Activated CD8-positive, alpha-beta memory T cell treated with anti-CD3 and anti-CD28 coated beads for 24 hours (primary cell): ENCODE data around the gene NTHL1.
A peak's percentile ranks its signal among the peaks of the same experiment; 100 is the strongest.

Source experiments
- DNase-seq: peaks from one replicate; pipeline ENCODE4 v3.0.0-alpha.2; 2020

The NTHL1 gene

DNA sequence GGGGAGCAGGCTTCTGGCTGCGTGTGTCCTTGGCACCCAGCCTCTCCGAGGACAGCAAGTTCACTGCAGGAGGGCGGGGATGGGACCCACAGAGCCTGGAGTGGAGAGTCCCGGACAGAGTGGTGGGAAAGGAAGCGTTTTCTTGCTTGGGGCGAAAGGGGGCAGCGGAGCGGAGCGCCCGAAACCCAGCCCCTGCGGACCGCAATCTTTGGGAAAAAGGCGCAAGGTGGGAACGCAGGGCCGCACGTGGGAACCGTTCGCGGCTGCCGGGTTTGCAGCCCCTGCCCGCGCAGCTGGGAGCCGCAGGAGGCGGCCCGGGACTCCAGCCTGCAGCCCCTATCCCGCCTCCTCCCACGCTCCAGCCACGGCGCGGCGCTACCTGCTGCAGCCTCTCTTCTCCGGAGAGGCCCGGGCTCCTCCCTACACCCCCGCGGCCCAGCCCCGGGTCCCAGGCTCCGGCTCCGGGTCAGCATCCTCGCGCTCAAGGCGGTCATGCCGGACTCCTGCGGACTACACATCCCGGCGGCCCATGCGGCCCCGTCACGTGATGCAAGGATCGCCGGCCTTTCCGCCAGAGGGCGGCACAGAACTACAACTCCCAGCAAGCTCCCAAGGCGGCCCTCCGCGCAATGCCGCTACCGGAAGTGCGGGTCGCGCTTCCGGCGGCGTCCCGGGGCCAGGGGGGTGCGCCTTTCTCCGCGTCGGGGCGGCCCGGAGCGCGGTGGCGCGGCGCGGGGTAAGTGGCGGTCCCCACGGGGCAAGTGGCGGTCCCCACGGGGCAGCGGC, at the start of gene NTHL1, which contains the start of gene TSC2:
TSS of gene NTHL1 (minus strand) at position 505 of the 786 bp plus-strand sequence. CDS start at position 494, 11 bp downstream.
TSS of gene TSC2 (plus strand) at position 656 of the 786 bp plus-strand sequence. CDS start 631 bp downstream, outside the sequence.
- peak; percentile 96 for DNase-seq

DNA sequence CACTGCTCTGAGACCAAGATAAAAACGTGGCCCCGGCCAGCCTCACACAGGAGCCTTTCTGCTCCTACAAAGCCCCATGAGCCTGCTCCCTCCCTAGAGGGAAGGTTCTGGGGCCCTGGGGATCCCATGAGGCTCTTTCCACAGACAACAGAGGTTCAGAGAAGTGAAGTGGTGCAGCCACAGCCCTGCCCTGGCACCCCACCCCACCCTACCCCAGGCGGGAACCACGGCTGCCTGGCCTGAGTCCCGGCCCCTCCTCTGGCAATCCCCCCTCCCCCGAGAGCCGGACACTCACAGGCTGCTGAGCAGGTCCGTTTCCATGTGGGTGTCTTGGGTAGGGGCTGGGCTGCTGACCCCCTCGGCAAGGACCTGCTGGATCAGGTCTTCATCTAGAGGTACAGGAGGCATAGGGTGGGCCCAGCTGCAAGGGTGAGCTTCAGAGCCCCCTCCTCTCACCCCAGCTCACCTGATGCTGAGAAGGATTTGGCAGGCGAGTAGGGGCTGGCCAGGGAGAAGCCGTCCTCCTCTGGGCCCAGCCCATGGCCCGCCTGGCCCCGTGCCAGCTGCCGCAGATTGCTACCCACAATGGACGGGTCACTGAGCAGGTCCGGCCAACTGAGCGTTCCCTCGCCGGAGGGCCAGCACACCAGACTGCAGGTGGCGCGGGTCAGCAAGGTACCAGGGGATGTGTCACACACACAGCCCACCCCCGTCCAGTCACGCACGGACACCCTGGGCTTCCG, 49.4 kb upstream of the NTHL1 start:
- no peak for DNase-seq

DNA sequence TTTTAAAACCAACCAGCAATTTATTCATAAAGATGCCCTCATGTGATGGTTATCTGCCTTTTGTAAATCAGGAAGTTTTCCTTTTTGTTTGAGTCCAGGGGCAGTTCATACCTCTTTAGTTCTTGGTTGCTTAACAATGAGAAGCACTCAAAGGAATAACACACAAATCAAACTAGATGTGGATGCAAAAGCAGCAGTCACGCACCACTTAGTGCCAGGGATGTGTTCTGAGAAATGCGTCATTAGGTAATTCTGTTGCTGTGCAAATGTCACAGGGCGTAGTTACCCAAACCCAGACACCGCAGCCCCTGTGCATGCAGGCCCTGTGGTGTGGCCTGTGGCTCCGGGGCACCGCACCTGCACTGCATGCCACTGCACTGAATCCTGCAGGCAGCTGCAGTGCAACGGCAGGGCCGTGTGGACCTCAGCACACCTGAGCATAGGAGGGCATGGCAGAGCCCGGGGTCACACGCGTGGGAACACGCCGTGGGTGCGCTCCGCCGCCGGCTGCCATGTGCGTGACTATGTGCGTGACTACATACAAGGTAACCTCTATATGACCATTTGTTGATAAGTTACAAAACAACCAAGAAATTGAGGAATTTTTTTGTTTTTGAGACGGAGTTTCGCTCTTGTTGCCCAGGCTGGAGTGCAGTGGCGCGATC, 48.4 kb upstream of the NTHL1 start:
- no peak for DNase-seq

DNA sequence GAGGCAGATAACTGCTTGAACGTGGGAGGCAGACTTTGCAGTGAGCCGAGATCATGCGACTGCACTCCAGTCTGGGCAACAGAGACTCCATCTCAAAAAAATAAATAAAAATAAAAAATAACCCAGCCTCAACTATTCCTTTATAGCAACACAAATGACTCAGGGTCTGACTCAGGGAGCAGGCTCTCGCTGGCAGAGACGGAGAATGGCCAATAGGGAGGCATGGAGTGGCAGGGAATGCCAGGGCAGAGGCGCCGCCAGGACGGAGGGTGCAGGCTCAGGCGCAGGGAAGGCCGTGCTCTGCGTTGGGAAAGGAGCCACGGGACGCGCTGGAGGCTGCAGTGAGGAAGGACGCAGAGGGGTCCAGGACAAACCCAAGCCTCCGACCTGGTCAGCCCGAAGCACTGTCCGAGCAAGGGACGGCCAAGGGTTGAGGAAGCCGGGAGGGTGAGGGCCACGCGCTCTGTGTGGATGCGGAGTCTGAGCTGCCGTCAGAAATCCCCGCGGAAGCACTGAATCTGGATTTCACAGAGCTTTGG, 47.8 kb upstream of the NTHL1 start:
- DNase-seq = no peak

DNA sequence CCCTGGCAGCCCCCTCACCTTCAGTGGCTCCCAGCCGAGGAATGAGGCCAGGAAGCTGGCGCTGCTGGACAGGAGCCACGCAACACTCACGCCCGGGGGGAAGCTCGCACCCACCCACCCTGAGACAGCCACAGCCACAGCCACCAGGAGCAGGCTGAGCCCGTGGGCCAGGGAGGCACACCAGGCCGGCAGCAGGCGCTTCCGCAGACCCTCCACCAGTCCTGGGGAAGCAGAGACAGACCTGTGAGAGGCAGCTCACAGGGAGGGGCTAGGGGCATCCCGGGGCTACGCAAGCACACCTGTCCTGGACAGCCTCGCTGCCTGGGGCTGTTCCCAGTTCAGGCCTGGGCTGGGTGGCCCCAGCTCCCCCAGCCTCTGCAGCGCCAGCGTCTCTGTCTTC, 46.2 kb upstream of the NTHL1 start:
- DNase-seq = no peak

DNA sequence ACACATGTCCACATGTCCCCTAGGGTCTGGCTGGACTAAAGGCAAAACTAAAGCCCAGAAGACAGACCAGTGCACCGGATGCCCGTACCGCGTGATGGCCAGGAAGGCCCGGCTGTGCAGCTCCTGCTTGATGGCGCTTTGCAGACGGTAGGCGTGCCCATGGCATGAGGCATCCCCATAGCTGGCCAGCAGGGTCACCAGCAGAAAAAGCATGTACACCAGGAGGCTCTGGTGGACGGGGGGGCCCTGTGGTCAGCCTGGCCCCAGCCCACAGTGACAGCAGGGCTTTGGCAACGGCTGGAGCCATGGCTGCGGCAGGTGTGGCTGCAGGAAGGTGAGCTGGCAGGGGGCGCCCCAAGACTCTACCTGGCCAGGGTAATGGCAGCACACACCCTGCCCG, 45.2 kb upstream of the NTHL1 start:
- no peak for DNase-seq

DNA sequence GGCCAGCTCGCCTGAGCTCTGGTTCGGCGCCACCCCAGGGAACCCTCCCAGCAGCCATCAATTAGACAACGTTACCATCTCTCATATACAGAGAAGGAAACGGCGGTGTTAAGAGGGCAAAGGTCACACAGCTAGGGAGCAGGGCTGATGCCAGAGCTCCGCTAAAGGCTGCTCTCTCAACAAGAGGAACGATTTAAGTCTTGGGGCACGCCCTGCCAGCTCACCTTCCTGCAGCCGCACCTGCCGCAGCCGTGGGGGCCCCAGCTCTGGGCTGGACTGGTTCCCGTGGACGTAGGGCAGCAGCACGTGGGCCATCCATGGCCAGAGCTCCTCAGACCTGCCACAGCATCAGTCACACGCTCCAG, 44.6 kb upstream of the NTHL1 start:
- DNase-seq = no peak

DNA sequence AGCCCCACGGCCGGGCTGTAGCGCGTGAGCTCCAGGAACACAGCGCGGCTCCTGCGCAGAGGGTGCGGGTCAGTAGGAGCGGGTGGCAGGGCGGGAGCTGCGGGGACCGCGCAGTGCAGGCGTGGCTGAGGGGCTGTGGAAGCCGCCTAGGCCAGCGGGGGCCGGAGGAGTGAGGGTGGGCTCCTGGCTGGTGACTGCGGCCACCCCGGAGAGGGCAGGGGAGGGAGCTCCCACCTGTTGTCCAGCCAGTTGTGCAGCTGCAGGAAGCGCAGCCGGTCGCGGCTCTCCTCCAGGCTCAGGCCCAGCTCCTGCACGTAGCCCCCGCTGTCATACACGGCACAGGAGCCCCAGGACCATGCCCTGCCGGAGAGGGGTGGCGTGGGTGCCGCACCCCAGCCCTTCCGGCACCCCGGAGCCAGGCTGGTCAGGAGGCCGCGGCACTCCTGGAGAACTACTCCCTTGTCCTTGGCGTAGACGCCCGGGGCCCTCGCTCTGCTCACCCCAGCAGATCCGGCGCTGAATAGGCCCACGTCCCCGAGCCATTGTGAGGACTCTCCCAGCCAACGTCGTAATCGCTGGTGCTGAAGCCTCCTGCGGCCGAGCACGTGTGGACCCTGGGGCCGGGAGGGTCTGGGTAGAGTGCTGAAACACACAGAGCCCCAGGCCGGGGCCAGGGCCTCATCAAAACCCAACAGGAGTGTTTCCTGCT, 44.1 kb upstream of the NTHL1 start:
- DNase-seq = no peak

DNA sequence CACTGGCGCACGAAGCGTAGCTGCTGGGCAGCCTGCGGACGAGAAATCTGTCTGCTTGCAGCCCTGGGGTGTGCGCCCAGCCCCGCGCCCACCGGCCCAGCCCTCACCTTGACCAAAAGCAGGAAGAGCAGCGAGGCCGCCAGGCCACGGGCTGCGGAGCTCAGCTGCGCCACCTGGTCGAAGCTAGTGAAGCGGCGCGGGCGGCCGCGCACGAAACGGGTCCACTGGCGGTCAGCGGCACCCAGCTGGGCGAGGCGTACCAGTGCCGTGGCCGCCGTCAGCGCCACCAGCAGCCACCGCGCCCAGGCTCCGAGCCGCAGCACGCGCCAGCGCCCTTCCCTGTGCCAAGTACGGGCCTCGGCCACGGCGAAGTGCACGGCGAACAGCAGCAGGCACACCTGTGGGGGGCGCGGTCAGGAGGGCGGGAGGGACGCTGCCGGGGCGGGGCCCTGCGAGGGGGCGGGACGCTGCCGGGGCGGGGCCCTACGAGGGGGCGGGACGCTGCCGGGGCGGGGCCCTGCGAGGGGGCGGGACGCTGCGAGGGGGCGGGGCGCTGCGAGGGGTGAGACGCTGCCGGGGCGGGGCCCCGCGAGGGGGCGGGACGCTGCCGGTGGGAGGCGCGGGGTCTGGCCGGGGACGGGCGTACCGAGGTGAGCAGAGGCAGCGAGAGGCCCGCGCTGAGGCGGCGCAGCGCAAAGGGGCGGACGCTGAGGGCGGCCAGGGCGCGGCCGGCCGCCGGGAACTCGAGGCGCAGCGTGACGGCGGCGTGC, 43.3 kb upstream of the NTHL1 start:
- no peak for DNase-seq

DNA sequence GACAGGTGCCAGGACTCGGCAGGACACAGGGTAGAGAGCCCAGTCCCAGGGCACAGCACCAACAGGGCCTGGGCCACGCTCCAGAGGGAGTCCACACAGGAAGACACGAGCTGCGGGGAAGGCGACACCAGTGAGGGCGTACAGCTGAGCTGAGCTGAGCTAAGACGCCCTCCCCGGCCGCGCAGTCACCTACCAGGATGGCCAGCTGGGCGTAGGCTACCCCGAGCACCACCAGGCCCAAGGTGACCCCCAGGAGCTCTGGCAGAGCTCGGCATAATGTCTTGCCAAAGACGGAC, 42.8 kb upstream of the NTHL1 start:
- no peak for DNase-seq

DNA sequence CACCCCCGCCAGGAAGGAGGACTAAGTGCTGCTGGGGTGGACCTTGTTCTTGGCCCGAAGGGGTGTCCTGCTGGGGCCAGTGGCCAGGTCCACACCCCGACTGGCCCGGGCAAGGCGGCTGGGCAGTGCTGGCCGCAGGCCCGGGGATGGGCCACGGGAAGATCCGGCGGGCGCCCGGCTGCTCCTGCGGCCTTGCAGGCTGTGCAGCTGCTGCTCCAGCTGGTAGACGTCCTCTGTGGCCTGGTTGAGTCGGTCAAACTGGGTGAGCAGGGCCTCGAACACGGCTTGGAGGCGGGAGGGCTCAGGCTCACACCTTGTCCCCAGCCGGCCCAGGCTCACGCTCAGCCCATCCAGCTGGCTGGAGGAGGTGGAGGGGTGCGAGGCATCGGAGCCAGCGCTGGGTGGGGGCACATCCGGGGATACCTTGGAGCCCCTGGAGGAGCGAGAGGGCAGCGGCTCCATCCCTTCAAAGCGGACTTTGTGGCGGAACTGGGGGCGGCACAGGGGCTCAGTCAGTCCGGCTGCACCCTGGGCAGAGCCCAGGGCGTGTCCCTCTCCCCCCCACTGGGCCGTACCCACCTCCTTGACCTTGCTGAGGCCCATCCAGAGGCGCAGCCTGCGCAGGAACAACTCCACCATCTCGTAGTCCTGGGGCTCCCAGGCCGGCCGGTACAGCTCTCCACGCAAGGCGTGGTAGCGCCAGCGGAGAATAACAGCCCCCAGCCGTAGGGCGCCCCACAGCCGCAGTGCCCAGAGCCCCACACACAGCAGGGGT, 42.3 kb upstream of the NTHL1 start:
- DNase-seq = no peak

DNA sequence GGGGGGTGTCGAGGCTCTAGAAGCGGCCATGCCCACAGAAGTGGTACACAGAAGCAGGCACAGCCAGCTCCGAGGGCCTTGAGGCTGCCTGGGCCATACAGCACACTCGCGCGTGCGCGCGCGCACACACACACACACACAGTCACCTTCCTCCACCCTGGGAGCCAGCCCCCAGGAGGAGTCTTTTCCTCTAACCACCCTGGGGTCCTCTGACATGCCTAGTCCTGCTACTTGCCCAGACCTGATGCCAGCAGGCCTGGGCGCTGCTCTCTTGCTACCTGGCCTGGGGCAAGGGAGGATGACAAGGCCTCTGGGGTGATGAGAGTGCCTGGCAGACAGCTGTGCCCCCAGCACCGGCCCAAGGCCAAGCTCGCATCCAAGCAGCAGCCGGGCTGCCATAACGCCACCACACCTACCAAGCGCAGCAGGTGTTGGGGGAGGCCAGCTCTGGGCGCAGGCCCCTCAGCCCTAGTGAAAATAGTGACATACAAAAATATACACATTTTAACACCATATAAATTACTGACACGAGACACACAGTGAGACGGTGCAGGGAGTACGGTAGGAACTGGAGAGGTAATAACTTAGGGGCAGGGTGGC, 41.2 kb upstream of the NTHL1 start:
- DNase-seq = no peak

DNA sequence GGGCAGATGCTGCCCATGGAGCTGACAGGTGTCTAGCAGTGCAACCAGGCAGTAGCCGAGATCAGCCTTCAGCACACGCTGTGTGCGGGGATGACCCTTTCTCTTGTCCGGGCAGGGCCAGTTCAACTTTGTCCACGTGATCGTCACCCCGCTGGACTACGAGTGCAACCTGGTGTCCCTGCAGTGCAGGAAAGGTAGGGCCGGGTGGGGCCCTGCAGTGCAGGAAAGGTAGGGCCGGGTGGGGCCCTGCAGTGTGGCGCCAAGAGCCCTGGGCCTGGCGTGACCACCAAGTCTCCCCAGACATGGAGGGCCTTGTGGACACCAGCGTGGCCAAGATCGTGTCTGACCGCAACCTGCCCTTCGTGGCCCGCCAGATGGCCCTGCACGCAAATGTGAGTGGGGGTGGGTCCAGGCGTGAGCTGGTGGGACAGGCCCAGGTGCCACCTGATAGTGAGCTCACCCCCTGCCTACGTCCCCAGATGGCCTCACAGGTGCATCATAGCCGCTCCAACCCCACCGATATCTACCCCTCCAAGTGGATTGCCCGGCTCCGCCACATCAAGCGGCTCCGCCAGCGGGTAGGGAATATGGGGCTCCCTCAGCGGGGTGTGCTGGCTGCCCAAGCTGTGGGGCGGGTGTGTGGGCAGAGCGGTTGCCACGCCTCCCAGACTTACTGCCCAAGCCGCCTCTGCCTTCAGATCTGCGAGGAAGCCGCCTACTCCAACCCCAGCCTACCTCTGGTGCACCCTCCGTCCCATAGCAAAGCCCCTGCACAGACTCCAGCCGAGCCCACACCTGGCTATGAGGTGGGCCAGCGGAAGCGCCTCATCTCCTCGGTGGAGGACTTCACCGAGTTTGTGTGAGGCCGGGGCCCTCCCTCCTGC, 40.4 kb upstream of the NTHL1 start:
- DNase-seq = no peak

DNA sequence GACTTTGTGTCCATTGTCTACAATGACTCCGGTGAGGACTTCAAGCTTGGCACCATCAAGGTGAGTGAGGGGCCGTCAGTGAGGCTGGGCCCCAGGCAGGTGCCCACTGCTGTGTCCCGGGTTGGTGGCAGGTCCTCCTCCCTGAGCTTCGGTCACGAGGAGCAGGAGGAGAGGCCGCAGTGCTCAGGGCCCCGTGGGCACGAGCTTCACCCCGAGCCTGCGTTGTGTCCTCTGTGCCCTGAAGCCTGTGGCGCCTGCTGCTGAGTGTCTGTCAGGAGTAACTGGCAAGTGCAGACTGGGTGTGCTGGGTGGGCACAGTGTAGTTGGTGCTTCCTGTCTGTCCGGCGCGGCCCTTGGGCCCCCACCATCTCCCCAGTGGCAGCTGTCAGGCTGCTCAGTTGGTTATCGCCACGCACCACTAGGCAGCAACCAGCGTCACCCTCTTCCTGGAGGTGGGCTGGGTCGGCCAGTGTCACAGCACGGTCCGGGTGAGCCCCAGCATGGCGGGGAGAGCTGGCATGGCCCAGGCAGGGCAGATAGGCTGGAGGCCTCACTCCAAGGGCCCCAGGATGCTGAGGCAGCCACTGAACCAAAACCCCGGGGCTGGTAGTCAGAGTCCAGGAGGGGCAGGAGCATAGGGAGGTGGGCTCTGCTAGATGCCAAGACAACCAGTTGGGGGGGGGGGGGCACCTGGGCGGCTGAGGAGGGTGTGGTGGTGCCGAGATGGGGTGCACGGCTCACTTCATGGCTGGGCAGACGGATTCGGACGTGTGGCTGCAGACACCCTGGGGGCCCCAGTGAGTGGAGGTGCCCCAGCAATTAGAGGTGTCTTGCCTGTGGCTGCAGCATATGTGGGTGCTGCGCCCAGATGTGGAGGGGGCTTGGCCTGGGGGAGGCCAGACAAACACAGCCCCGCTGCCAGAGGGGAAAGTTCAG, 39.4 kb upstream of the NTHL1 start:
- DNase-seq = no peak

DNA sequence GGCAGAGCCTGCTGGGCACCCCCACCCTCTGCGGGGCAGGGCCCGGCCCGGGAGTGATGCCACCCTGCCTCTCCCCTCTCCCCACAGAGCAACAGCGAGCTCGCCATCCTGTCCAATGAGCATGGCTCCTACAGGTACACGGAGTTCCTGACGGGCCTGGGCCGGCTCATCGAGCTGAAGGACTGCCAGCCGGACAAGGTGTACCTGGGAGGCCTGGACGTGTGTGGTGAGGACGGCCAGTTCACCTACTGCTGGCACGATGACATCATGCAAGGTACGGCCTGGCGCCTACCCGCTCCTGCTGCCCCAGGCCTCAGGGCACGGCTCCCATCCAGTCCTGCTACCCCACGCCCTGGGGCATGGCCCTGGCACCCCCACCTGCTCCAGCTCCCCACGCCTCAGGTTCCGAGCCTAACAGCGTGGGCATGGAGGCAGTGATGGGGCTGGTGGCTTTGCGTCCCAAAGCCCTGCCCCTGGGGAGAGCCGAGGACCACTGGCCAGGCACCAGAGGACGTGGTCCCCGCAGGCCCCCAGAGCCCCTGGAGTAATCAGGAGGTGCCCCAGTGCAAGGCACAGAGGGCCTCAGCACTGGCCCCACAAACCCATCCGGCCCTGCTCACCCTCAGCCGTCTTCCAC, 38.6 kb upstream of the NTHL1 start:
- DNase-seq = no peak

DNA sequence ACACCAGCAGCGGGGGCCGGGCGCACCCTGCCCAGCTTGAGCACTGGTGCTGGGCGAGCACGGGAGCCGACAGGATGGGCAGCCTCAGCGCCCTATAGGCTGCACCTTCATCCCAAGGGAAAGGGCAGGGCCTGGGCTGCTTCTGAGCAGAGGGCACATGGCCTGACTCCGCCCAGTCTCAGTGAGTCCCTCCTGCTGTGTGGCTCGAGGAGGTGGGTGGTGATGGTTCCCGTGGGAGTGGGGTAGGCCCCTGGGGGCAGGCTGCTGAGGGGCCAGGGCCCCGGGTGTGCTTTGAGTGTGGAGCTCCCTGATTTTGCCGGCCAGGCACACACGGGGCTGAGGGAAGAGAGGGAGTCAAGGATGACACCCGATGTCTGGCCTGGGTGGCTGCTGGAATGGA, 38.0 kb upstream of the NTHL1 start:
- no peak for DNase-seq

DNA sequence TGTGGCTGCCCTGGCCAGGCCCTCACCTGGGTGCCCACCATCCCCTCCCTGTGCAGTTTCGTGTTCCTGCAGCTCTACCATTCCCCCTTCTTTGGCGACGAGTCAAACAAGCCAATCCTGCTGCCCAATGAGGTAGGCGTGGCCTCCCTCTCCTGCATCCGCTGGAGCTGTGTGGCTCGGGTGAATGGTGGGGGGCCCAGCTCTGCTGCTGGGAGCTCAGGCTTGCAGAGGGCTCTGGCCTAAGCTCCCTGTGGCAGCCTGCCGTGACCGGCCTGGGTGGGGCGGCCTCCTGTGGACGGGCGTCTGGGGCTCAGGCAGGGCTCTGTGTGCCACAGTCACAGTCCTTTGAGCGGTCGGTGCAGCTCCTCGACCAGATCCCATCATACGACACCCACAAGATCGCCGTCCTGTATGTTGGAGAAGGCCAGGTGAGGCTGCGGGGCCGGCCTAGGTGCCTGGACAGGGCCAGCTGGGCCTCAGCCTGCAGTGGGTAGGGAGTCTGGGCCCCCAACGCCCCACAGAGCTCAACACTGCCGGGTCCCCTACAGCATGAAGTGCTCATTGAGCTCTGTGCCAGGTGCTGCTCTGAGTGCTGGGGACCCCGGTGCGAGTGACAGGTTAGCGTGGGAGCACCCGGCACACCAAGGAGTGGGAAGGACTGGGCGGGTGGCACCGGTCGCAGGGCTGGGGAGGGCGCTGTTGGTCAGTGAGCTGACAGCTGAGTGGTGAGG, 37.4 kb upstream of the NTHL1 start:
- DNase-seq = no peak
